ENCODE results near the gene DNLZ.

Gene DNLZ

GRCh38 chr9:136344544-136345280, 18.8 kb downstream of the DNLZ start:
- Histone ChIP-seq H3K27ac (ENCODE audit: extremely low read depth, low read depth, low read length) (no peak overlapping the region), H3K9me3 (ENCODE audit: control insufficient read depth, insufficient read depth, low read depth, low read length) (no peaks in the 10 kb centered on the region), H3K36me3 (ENCODE audit: control insufficient read depth in 2 of 2, insufficient read depth in 1 of 2, low read length in 2 of 2) (peaks cover 0 to 29% of the 10 kb centered on the region in 2 experiments; a peak in 1 of 3 replicates), H3K4me3 (ENCODE audit: low read depth, low read length) (no peak overlapping the region), H3K4me1 (ENCODE audit: control insufficient read depth, insufficient read depth, low read length) (no peaks in the 10 kb centered on the region)
- POLR2A ChIA-PET: interaction anchor here (6.3 kb wide), 1 partner anchor 18 kb away, joined by 45 read pairs; the partner anchor contains the start of gene DNLZ
- CTCF ChIA-PET: interaction anchor here (0.6 to 2.0 kb wide), 4 partner anchors 19 to 375 kb away, joined by 3 to 6 read pairs (median 3); partner anchors contain the start of gene DNLZ
- TF ChIP-seq ZNF112 (tag by site-specific recombination; IDR thresholded peaks at IDR 0.05) (no peak), KLF8 (tag by site-specific recombination; IDR thresholded peaks at IDR 0.05) (peak; percentile 60; the same call in 1 of the 2 replicates), SP2 (tag by site-specific recombination; IDR thresholded peaks at IDR 0.05) (peak; percentile 21; the same call in 1 of the 2 replicates), ZNF76 (tag by site-specific recombination; IDR thresholded peaks at IDR 0.05; ENCODE audit: borderline replicate concordance, low read depth) (no peak), EGR2 (tag by site-specific recombination; IDR thresholded peaks at IDR 0.05; ENCODE audit: low read depth) (peak; percentile 51; the same call in 1 of the 2 replicates), ZBTB20 (tag by site-specific recombination; IDR thresholded peaks at IDR 0.05) (no peak), ZFHX2 (tag by site-specific recombination; conservative IDR thresholded peaks at IDR 0.05) (peak; percentile 61; the same call in 1 of the 2 replicates), ZBTB26 (tag by site-specific recombination; optimal IDR thresholded peaks at IDR 0.05) (no peak), ZBTB10 (tag by site-specific recombination; IDR thresholded peaks at IDR 0.05) (no peak), ZNF623 (tag by site-specific recombination; IDR thresholded peaks at IDR 0.05) (peak; percentile 99), RBAK (tag by site-specific recombination; IDR thresholded peaks at IDR 0.05) (no peak), ZNF747 (tag by site-specific recombination; IDR thresholded peaks at IDR 0.05) (no peak), ZNF600 (tag by site-specific recombination; IDR thresholded peaks at IDR 0.05) (peak; percentile 45; the same call in 1 of the 2 replicates)
- TF ChIP-seq, protein P1, sequence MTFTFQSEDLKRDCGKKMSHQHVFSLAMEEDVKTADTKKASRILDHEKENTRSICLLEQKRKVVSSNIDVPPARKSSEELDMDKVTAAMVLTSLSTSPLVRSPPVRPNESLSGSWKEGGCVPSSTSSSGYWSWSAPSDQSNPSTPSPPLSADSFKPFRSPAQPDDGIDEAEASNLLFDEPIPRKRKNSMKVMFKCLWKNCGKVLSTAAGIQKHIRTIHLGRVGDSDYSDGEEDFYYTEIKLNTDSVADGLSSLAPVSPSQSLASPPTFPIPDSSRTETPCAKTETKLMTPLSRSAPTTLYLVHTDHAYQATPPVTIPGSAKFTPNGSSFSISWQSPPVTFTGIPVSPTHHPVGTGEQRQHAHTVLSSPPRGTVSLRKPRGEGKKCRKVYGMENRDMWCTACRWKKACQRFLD (tag by site-specific recombination; IDR thresholded peaks at IDR 0.05): no peak
- TF ChIP-seq, protein P2, sequence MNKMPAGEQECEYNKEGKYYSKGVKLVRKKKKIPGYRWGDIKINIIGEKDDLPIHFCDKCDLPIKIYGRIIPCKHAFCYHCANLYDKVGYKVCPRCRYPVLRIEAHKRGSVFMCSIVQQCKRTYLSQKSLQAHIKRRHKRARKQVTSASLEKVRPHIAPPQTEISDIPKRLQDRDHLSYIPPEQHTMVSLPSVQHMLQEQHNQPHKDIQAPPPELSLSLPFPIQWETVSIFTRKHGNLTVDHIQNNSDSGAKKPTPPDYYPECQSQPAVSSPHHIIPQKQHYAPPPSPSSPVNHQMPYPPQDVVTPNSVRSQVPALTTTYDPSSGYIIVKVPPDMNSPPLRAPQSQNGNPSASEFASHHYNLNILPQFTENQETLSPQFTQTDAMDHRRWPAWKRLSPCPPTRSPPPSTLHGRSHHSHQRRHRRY (tag by site-specific recombination; IDR thresholded peaks at IDR 0.05): no peak
- TF ChIP-seq, protein P3, sequence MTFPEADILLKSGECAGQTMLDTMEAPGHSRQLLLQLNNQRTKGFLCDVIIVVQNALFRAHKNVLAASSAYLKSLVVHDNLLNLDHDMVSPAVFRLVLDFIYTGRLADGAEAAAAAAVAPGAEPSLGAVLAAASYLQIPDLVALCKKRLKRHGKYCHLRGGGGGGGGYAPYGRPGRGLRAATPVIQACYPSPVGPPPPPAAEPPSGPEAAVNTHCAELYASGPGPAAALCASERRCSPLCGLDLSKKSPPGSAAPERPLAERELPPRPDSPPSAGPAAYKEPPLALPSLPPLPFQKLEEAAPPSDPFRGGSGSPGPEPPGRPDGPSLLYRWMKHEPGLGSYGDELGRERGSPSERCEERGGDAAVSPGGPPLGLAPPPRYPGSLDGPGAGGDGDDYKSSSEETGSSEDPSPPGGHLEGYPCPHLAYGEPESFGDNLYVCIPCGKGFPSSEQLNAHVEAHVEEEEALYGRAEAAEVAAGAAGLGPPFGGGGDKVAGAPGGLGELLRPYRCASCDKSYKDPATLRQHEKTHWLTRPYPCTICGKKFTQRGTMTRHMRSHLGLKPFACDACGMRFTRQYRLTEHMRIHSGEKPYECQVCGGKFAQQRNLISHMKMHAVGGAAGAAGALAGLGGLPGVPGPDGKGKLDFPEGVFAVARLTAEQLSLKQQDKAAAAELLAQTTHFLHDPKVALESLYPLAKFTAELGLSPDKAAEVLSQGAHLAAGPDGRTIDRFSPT (tag by site-specific recombination; IDR thresholded peaks at IDR 0.05): 0 out of 2 replicates have a peak, but pooled peaks have one; percentile 20
